PC-9 (cell line): ENCODE measurements around the gene EXOC4.

Experiments used
- EZH2 ChIP-seq: fragments of 200-600 bp; sonication (generic); IDR thresholded peaks from 2 replicates; pipeline ENCODE4 v1.8.0; 2017; ENCODE audit warnings: antibody characterized with exemption, low read depth
- TF ChIP-seq, protein P1 (sequence below): fragments of 200-600 bp; sonication (generic); conservative IDR thresholded peaks from 2 replicates; pipeline ENCODE4 v1.6.1; 2017; ENCODE audit warnings: mixed run types, antibody characterized with exemption, mild to moderate bottlenecking, moderate library complexity

DNA sequence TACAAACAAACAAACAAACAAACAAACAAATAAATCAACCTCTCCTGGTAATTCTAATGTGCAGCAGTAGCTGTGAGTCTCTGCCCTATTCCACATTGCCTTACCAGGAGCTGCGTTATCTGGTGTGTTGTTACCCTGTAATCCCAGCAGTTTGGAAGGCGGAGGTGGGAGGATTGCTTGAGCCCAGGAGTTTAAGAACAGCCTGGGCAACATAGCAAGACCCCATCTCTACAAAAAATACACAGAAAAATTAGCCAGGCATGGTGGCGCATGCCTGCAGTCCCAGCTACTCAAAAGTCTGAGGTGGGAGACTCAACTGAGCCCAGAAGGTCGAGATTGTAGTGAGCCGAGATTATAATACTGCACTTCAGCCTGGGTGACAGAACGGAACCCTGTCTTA is 192.7 kb downstream of the EXOC4 start:
- TF ChIP-seq, protein P1, sequence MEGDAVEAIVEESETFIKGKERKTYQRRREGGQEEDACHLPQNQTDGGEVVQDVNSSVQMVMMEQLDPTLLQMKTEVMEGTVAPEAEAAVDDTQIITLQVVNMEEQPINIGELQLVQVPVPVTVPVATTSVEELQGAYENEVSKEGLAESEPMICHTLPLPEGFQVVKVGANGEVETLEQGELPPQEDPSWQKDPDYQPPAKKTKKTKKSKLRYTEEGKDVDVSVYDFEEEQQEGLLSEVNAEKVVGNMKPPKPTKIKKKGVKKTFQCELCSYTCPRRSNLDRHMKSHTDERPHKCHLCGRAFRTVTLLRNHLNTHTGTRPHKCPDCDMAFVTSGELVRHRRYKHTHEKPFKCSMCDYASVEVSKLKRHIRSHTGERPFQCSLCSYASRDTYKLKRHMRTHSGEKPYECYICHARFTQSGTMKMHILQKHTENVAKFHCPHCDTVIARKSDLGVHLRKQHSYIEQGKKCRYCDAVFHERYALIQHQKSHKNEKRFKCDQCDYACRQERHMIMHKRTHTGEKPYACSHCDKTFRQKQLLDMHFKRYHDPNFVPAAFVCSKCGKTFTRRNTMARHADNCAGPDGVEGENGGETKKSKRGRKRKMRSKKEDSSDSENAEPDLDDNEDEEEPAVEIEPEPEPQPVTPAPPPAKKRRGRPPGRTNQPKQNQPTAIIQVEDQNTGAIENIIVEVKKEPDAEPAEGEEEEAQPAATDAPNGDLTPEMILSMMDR = no peak
- TF ChIP-seq EZH2 = no peak
